Measurements from ENCODE around the gene EMD. TPM values are rescaled to one million over a fixed set of nuclear protein-coding genes. Genes with fewer than 3 reads are reported as not detected.

EMD gene
- total and polyA plus RNA-seq, 2 of the 13 experiments (the other 11 are each of a cell fraction or from before 2014, with no cell fraction given) = 14.5 to 14.9 TPM

- no peak for TF ChIP-seq SYNCRIP (IDR thresholded peaks at IDR 0.05; ENCODE audit: insufficient read depth, low read depth, low read length)
- TF ChIP-seq YEATS4 (CRISPR knock-in tag; IDR thresholded peaks at IDR 0.05; ENCODE audit: borderline replicate concordance) = no peak
- no peak for TF ChIP-seq ZNF207 (IDR thresholded peaks at IDR 0.05; ENCODE audit: borderline replicate concordance)
- TF ChIP-seq ZNF256 (CRISPR knock-in tag; conservative IDR thresholded peaks at IDR 0.05) = no peak
- TF ChIP-seq ZNF609 (CRISPR knock-in tag; IDR thresholded peaks at IDR 0.05; ENCODE audit: borderline replicate concordance) = no peak
- no peak for TF ChIP-seq ZNF549 (CRISPR knock-in tag; IDR thresholded peaks at IDR 0.05)
- no peak for TF ChIP-seq POLR2AphosphoS5 (IDR thresholded peaks at IDR 0.05; ENCODE audit: low read depth, low read length)
- peak; percentile 34; the same call in 1 of the 2 replicates for TF ChIP-seq PATZ1 (CRISPR knock-in tag; IDR thresholded peaks at IDR 0.05)
- no peak for TF ChIP-seq MXD4 (CRISPR knock-in tag; IDR thresholded peaks at IDR 0.05)
- TF ChIP-seq AGO1 (IDR thresholded peaks at IDR 0.05; ENCODE audit: low read depth, low read length, poor library complexity, severe bottlenecking) = no peak
- no peak for TF ChIP-seq KMT2A (CRISPR knock-in tag; IDR thresholded peaks at IDR 0.05)
- TF ChIP-seq SRY (CRISPR knock-in tag; IDR thresholded peaks at IDR 0.05) = 0 out of 2 replicates have a peak, but pooled peaks have one; percentile 42
- TF ChIP-seq ZNF510 (CRISPR knock-in tag; IDR thresholded peaks at IDR 0.05; ENCODE audit: low read depth) = no peak
- peak; percentile 38; the same call in 1 of the 2 replicates for TF ChIP-seq MYC (CRISPR knock-in tag; IDR thresholded peaks at IDR 0.05; ENCODE audit: borderline replicate concordance)
- no peak for TF ChIP-seq FOXO1 (CRISPR knock-in tag; IDR thresholded peaks at IDR 0.05)
- no peak for TF ChIP-seq NCOA5 (CRISPR knock-in tag; IDR thresholded peaks at IDR 0.05)
- TF ChIP-seq ZNF121 (CRISPR knock-in tag; IDR thresholded peaks at IDR 0.05) = peak; percentile 23; the same call in 1 of the 2 replicates
- TF ChIP-seq HMGXB3 (CRISPR knock-in tag; IDR thresholded peaks at IDR 0.05; ENCODE audit: borderline replicate concordance) = no peak
- no peak for TF ChIP-seq IKZF4 (CRISPR knock-in tag; IDR thresholded peaks at IDR 0.05; ENCODE audit: borderline replicate concordance, low read depth, not compliant biosample characterization)
Measured at GRCh38 chrX:154409222-154409871, 30.3 kb downstream of the EMD start, which contains the start of gene DNASE1L1 (continued).
